Measurements from ENCODE around the gene SLC25A42. TPM values are rescaled to one million over a fixed set of nuclear protein-coding genes. Genes with fewer than 3 reads are reported as not detected.

The SLC25A42 gene
- total and polyA plus RNA-seq, 2 donors from 2014 or later, result 9.7 to 70.7 TPM

- intact Hi-C loops (cut with DNase I), result no loop called here
- TF ChIP-seq, protein P1, sequence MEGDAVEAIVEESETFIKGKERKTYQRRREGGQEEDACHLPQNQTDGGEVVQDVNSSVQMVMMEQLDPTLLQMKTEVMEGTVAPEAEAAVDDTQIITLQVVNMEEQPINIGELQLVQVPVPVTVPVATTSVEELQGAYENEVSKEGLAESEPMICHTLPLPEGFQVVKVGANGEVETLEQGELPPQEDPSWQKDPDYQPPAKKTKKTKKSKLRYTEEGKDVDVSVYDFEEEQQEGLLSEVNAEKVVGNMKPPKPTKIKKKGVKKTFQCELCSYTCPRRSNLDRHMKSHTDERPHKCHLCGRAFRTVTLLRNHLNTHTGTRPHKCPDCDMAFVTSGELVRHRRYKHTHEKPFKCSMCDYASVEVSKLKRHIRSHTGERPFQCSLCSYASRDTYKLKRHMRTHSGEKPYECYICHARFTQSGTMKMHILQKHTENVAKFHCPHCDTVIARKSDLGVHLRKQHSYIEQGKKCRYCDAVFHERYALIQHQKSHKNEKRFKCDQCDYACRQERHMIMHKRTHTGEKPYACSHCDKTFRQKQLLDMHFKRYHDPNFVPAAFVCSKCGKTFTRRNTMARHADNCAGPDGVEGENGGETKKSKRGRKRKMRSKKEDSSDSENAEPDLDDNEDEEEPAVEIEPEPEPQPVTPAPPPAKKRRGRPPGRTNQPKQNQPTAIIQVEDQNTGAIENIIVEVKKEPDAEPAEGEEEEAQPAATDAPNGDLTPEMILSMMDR (IDR thresholded peaks at IDR 0.05; ENCODE audit: borderline replicate concordance, extremely low read depth, insufficient read depth), result no peak
- no peak for DNase-seq
Measured at GRCh38 chr19:19043881-19044280, 19.9 kb upstream of the SLC25A42 start.

GRCh38 chr19:19049406-19049805 lies 14.4 kb upstream of the SLC25A42 start:
- intact Hi-C loops (cut with DNase I), result no loop called here
- TF ChIP-seq, protein P1 (IDR thresholded peaks at IDR 0.05; ENCODE audit: borderline replicate concordance, extremely low read depth, insufficient read depth), result no peak

More at GRCh38 chr19:19043881-19044280, 19.9 kb upstream of the SLC25A42 start:
- Histone ChIP-seq H3K4me1 (ENCODE audit: control insufficient read depth in 2 of 3, insufficient read depth in 2 of 3, low read depth in 1 of 3, low read length in 3 of 3) (no peaks in the 10 kb centered on the region), H3K4me3 (ENCODE audit: low read length in 3 of 3) (no peak overlapping the region), H3K36me3 (ENCODE audit: control insufficient read depth in 2 of 3, insufficient read depth in 3 of 3, low read length in 3 of 3) (peaks cover 0 to 12% (median 7%) of the 10 kb centered on the region in 3 donors), H3K27ac (ENCODE audit: low read depth in 2 of 2, low read length in 2 of 2) (no peak overlapping the region), H3K9me3 (ENCODE audit: control insufficient read depth in 2 of 3, insufficient read depth in 1 of 3, low read length in 3 of 3) (no peaks in the 10 kb centered on the region), H3K9ac (ENCODE audit: low read length in 3 of 3) (no peak overlapping the region), H3K27me3 (ENCODE audit: control insufficient read depth, insufficient read depth, low read length) (no peaks in the 10 kb centered on the region)
- FAIRE-seq, result no peak

DNA sequence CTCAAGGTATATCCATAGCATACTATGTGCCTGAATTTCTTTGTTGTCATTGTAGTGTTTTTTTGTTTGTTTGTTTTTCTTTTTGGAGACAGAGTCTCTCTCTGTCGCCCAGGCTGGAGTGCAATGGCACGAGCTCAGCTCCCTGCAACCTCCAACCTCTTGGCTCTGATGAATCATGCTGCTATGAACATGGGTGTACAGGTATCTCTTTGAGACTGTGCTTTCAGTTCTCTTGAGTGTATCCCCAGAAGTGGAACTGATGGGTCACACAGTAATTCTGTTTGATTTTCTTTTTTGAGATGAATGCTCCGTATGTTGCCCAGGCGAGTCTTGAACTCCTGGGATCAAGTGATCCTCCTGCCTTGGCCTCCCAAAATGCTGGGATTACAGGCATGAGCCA lies 13.7 kb upstream of the SLC25A42 start:
- H3K4me3 ChIP-seq (ENCODE audit: low read length in 3 of 3), result no peak overlapping the region
- H3K36me3 ChIP-seq (ENCODE audit: control insufficient read depth in 2 of 3, insufficient read depth in 3 of 3, low read length in 3 of 3), result peaks cover 2 to 9% (median 9%) of the 10 kb centered on the region in 3 donors

More at GRCh38 chr19:19049406-19049805, 14.4 kb upstream of the SLC25A42 start:
- H3K9me3 ChIP-seq (ENCODE audit: control insufficient read depth in 2 of 3, insufficient read depth in 1 of 3, low read length in 3 of 3), result no peaks in the 10 kb centered on the region
- peaks cover 2 to 10% (median 7%) of the 10 kb centered on the region in 3 donors for H3K36me3 ChIP-seq (ENCODE audit: control insufficient read depth in 2 of 3, insufficient read depth in 3 of 3, low read length in 3 of 3)
- no peak overlapping the region for H3K9ac ChIP-seq (ENCODE audit: low read length in 3 of 3)
- H3K27ac ChIP-seq (ENCODE audit: low read depth in 2 of 2, low read length in 2 of 2), result no peak overlapping the region
- no peak overlapping the region for H3K4me3 ChIP-seq (ENCODE audit: low read length in 3 of 3)
- no peaks in the 10 kb centered on the region for H3K4me1 ChIP-seq (ENCODE audit: control insufficient read depth in 2 of 3, insufficient read depth in 2 of 3, low read depth in 1 of 3, low read length in 3 of 3)
- no peaks in the 10 kb centered on the region for H3K27me3 ChIP-seq (ENCODE audit: control insufficient read depth, insufficient read depth, low read length)
- no peak for DNase-seq
- FAIRE-seq, result no peak

More for the DNA sequence above, 13.7 kb upstream of the SLC25A42 start:
- Histone ChIP-seq H3K27ac (ENCODE audit: low read depth in 2 of 2, low read length in 2 of 2) (no peak overlapping the region), H3K4me1 (ENCODE audit: control insufficient read depth in 2 of 3, insufficient read depth in 2 of 3, low read depth in 1 of 3, low read length in 3 of 3) (no peaks in the 10 kb centered on the region), H3K27me3 (ENCODE audit: control insufficient read depth, insufficient read depth, low read length) (no peaks in the 10 kb centered on the region), H3K9me3 (ENCODE audit: control insufficient read depth in 2 of 3, insufficient read depth in 1 of 3, low read length in 3 of 3) (no peaks in the 10 kb centered on the region), H3K9ac (ENCODE audit: low read length in 3 of 3) (no peak overlapping the region)
- FAIRE-seq, result no peak
- no peak for DNase-seq
- intact Hi-C loops (cut with DNase I), result loop anchor here (10.0 kb wide), 1 partner anchor 85 kb away; the partner anchor contains the start of gene TMEM161A
- TF ChIP-seq, protein P1 (IDR thresholded peaks at IDR 0.05; ENCODE audit: borderline replicate concordance, extremely low read depth, insufficient read depth), result no peak
